GM10248 (cell line): ENCODE data around the gene ULK1.

ENCODE experiments used
- CTCF ChIA-PET: fragments of 300-600 bp; sonication (Branson Sonifier 250); formaldehyde crosslinking; extraction: SDS; loops from one replicate; lab custom pipeline; 2021; ENCODE audit warnings: antibody characterized with exemption; lab: Yijun Ruan, JAX
- POLR2A ChIA-PET: fragments of 350-650 bp; sonication (Branson Sonifier 250); formaldehyde crosslinking; extraction: SDS; loops from one replicate; lab custom pipeline; 2020; ENCODE audit warnings: antibody characterized with exemption; lab: Yijun Ruan, JAX
- DNase-seq: peaks from one replicate; pipeline ENCODE4 v3.0.0; 2012; ENCODE audit errors: extremely low spot score
- CTCF ChIP-seq: IDR thresholded peaks from 2 replicates; pipeline ENCODE4 v1.5.1; 2012; ENCODE audit warnings: mild to moderate bottlenecking, low read depth; ENCODE audit errors: extremely low read depth, missing control alignments, control extremely low read depth

The ULK1 gene

GRCh38 chr12:131921866-131922769 lies 27.7 kb downstream of the ULK1 start:
- ChIA-PET CTCF (no interaction called here), POLR2A (no interaction called here)
- DNase-seq = no peak
- no peak for TF ChIP-seq CTCF

- POLR2A ChIA-PET = no interaction called here
- TF ChIP-seq CTCF = no peak
- CTCF ChIA-PET = no interaction called here
- DNase-seq = no peak
These were observed 28.4 kb downstream of the ULK1 start for GRCh38 chr12:131922772-131923171.

- CTCF ChIA-PET = no interaction called here
- peak; percentile 78 for DNase-seq
- POLR2A ChIA-PET = interaction anchor here (1.1 kb wide), 1 partner anchor 24 kb away, joined by 4 read pairs; no protein-coding TSS in a partner anchor
- no peak for TF ChIP-seq CTCF
These were observed 28.8 kb downstream of the ULK1 start for GRCh38 chr12:131923260-131923659.

DNA sequence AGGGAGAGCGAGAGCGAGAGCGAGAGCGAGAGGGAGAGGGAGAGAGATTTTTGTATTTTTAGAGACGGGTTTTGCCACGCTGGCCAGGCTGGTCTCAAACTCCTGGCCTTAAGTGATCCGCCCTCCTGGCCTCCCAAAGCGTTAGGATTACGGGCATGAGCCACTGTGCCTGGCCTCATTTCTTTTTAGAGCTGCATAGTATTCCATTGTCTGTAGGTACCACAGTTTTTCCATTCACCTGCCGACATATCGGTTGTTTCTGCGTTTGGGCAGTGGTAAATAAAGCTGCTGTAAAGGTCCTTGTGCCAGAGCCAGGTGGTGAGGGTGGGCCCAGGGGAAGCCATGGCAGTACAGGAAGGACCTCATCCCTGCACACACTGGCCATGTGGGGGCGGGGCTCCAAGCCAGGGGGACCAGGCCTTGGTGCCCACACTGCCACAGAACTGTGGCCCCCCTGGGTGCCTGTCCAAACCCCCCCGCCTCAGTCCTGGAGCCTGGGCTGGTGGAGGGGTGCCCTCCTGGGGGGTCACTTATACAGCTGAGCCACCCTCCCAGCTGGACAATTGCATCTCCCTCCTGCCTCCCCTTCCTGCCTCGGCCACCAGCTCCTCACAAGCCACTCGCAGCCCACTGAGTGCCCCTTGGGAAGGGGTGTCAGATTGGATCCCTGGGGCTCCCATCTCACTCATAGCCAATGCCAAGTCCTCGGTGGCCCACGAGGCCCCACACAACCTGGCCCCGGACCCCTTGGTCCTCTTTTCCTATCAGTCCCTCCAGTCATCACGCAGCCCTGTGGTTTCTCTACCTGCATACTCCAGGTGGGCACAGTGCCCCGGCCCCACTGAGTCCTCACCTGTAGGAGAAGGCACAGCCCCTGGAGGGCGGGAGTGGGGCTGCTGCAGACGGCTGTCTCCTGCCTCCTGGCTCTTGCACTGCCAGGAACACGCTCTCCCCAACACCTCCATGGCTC lies 33.0 kb downstream of the ULK1 start:
- DNase-seq = no peak
- CTCF ChIA-PET = interaction anchor here (1.2 kb wide), 1 partner anchor 10 kb away, joined by 4 read pairs; no protein-coding TSS in a partner anchor
- no peak for TF ChIP-seq CTCF
- POLR2A ChIA-PET = no interaction called here

DNA sequence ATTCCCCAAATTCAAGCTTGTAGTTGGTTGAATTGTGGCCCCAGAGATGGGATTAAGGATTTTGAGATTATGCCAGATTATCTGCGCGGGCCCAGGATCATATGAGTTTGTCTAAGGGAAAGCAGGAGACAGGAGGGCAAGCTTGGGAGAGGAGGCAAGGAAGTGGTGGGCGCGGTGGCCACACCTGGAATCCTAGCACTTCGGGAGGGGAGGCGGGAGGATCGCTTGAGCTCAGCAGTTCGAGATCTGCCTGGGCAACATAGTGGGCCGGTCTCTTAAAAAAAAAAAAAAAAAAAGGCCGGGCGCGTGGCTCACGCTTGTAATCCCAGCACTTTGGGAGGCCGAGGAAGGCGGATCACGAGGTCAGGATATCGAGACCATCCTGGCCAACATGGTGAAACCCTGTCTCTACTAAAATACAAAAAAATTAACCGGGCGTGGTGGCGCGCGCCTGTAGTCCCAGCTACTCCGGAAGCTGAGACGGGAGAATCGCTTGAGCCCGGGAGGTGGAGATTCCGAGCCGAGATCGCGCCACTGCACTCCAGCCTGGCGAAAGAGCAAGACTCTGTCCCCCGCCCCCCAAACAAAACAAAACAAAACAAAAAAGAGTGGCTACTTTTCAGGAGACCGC lies 33.8 kb downstream of the ULK1 start:
- CTCF ChIA-PET = interaction anchor here (1.2 kb wide), 1 partner anchor 10 kb away, joined by 4 read pairs; no protein-coding TSS in a partner anchor
- no peak for TF ChIP-seq CTCF

More for the DNA sequence above, 33.8 kb downstream of the ULK1 start:
- POLR2A ChIA-PET = no interaction called here
- no peak for DNase-seq
